GM19372 (cell line): ENCODE measurements around the gene SMIM30.
A peak's percentile ranks its signal among the peaks of the same experiment; 100 is the strongest.

Experiments used
- ATAC-seq: cut with Tn5 transposase; IDR thresholded peaks from one replicate; pipeline ENCODE4 v1.9.1; 2021; ENCODE audit warnings: mild to moderate bottlenecking, low read depth, moderate library complexity; ENCODE audit not compliant: unreplicated experiment

SMIM30 gene

GRCh38 chr7:113113912-113114311, 4.4 kb downstream of the SMIM30 start:
- peak; percentile 30 for ATAC-seq

GRCh38 chr7:113109718-113110117, 8.6 kb downstream of the SMIM30 start:
- no peak for ATAC-seq

- no peak for ATAC-seq
Measured at GRCh38 chr7:113100121-113100603, 18.2 kb downstream of the SMIM30 start.

- no peak for ATAC-seq
Measured at GRCh38 chr7:113099284-113099919, 19.0 kb downstream of the SMIM30 start.

GRCh38 chr7:113094517-113095249, 23.7 kb downstream of the SMIM30 start:
- peak; percentile 46 for ATAC-seq

GRCh38 chr7:113093561-113093960, 24.8 kb downstream of the SMIM30 start:
- no peak for ATAC-seq

- no peak for ATAC-seq
Measured at GRCh38 chr7:113092762-113093161, 25.6 kb downstream of the SMIM30 start.

GRCh38 chr7:113087071-113087998, 31.0 kb downstream of the SMIM30 start:
- ATAC-seq = no peak

GRCh38 chr7:113086431-113086888, 31.9 kb downstream of the SMIM30 start, which contains the start of gene GPR85:
TSS of gene GPR85 (minus strand) at chr7:113086827. CDS start at chr7:113084721, 2,106 bp downstream.
- ATAC-seq = peak; percentile 73

GRCh38 chr7:113085781-113086390, 32.5 kb downstream of the SMIM30 start:
- ATAC-seq = peak; percentile 4

- no peak for ATAC-seq
Measured at GRCh38 chr7:113084496-113085172, 33.7 kb downstream of the SMIM30 start.

GRCh38 chr7:113083816-113084495, 34.4 kb downstream of the SMIM30 start:
- ATAC-seq = no peak

- peak; percentile 39 for ATAC-seq
Measured at GRCh38 chr7:113083132-113083815, 35.1 kb downstream of the SMIM30 start.

GRCh38 chr7:113078331-113078730, 40.0 kb downstream of the SMIM30 start:
- no peak for ATAC-seq

- no peak for ATAC-seq
Measured at GRCh38 chr7:113076703-113077102, 41.7 kb downstream of the SMIM30 start.

GRCh38 chr7:113071465-113071864, 46.9 kb downstream of the SMIM30 start:
- no peak for ATAC-seq
